Measurements from ENCODE around the gene MINPP1. TPM values are rescaled to one million over a fixed set of nuclear protein-coding genes. Genes with fewer than 3 reads are reported as not detected.

MINPP1 gene
- polyA plus RNA-seq, 1 experiment: 7.7 TPM

DNA sequence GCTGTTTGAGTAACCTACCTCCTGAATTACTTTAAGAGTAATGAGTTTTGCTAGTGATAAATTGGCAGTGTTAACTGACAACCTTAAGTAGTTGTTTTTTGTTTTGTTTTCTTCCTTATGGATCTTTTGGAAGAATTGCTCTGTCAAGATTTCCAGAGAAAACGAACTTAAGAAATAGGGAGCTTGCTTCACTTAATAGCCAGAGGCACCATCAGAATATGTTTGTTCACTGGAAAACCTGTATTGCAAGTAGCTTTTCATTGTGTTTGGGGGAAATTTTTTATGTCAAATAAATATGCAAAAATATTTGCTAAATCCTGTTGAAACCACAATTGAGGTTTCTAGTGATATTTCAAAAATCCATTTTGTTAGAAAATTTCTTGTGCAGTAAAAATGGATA is 89.5 kb downstream of the MINPP1 start:
- Histone ChIP-seq H3K4me3 (ENCODE audit: low read depth, low read length) (no peak overlapping the region), H3K36me3 (ENCODE audit: control insufficient read depth, insufficient read depth, low read length) (no peaks in the 10 kb centered on the region), H3K27me3 (ENCODE audit: control insufficient read depth, insufficient read depth, low read length) (peaks cover 2% of the 10 kb centered on the region; the same call in 1 of the 2 replicates)
- TF ChIP-seq, protein P1, sequence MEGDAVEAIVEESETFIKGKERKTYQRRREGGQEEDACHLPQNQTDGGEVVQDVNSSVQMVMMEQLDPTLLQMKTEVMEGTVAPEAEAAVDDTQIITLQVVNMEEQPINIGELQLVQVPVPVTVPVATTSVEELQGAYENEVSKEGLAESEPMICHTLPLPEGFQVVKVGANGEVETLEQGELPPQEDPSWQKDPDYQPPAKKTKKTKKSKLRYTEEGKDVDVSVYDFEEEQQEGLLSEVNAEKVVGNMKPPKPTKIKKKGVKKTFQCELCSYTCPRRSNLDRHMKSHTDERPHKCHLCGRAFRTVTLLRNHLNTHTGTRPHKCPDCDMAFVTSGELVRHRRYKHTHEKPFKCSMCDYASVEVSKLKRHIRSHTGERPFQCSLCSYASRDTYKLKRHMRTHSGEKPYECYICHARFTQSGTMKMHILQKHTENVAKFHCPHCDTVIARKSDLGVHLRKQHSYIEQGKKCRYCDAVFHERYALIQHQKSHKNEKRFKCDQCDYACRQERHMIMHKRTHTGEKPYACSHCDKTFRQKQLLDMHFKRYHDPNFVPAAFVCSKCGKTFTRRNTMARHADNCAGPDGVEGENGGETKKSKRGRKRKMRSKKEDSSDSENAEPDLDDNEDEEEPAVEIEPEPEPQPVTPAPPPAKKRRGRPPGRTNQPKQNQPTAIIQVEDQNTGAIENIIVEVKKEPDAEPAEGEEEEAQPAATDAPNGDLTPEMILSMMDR (IDR thresholded peaks at IDR 0.05; ENCODE audit: insufficient read depth, low read depth, low read length): no peak
- ChIA-PET CTCF (interaction anchor here (0.7 kb wide), 1 partner anchor 10 kb away, joined by 3 read pairs; no protein-coding TSS in a partner anchor), POLR2A (interaction anchor here (0.6 kb wide), 1 partner anchor 529 kb away, joined by 33 read pairs; no protein-coding TSS in a partner anchor)
- DNase-seq (ENCODE audit: low read depth): no peak

DNA sequence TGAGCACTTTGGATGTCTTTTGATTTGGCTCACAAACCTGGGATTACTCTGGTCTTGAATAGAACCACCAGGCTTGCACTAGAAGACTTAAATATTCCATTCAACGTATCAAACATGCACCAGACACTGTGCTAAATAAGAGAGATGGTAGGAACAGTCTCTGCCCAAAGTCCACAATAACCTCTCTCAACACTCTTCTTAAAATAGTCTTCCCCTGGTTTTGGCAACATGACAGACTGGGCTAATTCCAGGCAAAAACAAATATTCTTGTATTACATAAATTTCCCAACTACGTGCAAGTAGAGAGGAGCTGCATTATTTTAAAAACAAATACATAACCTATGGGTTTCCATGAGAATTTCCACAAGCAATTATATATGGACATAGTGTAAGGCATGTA is 90.2 kb downstream of the MINPP1 start:
- Histone ChIP-seq H3K36me3 (ENCODE audit: control insufficient read depth, insufficient read depth, low read length) (no peaks in the 10 kb centered on the region), H3K4me3 (ENCODE audit: low read depth, low read length) (no peak overlapping the region), H3K27me3 (ENCODE audit: control insufficient read depth, insufficient read depth, low read length) (peaks cover 2% of the 10 kb centered on the region; the same call in 1 of the 2 replicates)
- CTCF ChIA-PET: interaction anchor here (0.6 to 1.8 kb wide), 3 partner anchors 21 to 1013 kb away, joined by 3 to 4 read pairs (median 3); no protein-coding TSS in a partner anchor
- TF ChIP-seq, protein P1 (IDR thresholded peaks at IDR 0.05; ENCODE audit: insufficient read depth, low read depth, low read length): no peak
- POLR2A ChIA-PET: interaction anchor here (0.6 kb wide), 1 partner anchor 94 kb away, joined by 8 read pairs; no protein-coding TSS in a partner anchor
- no peak for DNase-seq (ENCODE audit: low read depth)

DNA sequence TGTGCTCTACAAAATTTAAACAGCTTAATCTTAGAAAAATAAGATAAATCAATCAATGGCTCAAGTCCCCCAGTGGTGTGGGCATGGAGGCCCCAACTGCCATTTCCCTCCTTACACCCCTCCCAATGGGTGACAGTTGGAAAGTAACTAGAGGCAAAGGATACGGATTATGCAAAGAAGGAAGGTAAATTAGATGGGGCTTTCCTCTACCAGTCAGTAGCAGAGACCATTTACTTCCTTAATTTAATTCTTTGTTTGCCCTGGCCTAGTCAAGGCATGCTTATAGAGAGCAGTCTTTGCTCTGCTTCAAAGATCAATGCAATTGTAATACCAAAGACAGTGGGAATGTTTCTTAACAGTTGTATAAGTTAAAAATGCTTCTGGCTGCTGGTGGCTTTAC is 91.7 kb downstream of the MINPP1 start:
- Histone ChIP-seq H3K27me3 (ENCODE audit: control insufficient read depth, insufficient read depth, low read length) (peaks cover 2% of the 10 kb centered on the region; the same call in 1 of the 2 replicates), H3K4me3 (ENCODE audit: low read depth, low read length) (no peak overlapping the region), H3K36me3 (ENCODE audit: control insufficient read depth, insufficient read depth, low read length) (no peaks in the 10 kb centered on the region)
- no peak for DNase-seq (ENCODE audit: low read depth)
- POLR2A ChIA-PET: no interaction called here
- TF ChIP-seq, protein P1 (IDR thresholded peaks at IDR 0.05; ENCODE audit: insufficient read depth, low read depth, low read length): no peak
- CTCF ChIA-PET: interaction anchor here (1.8 kb wide), 1 partner anchor 58 kb away, joined by 4 read pairs; no protein-coding TSS in a partner anchor

DNA sequence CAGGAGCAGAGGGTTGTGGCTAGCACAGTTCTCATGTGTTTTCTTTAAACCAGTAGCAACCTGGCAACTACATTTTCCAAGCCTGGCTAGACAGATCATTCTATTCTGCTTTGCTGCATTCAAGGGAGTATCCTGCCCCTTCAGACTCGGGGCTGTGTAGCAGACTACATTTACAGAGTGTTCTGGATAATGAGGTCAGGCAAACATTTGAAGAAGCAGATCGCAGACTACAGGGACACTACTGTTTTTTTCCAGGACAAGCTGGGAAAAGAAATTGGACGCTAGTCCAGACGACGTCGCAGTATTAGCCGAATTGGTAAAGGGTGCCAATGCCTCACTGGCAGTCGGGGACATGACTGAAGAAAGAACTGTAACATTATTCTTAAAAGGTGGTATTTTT is 94.0 kb downstream of the MINPP1 start:
- POLR2A ChIA-PET: no interaction called here

DNA sequence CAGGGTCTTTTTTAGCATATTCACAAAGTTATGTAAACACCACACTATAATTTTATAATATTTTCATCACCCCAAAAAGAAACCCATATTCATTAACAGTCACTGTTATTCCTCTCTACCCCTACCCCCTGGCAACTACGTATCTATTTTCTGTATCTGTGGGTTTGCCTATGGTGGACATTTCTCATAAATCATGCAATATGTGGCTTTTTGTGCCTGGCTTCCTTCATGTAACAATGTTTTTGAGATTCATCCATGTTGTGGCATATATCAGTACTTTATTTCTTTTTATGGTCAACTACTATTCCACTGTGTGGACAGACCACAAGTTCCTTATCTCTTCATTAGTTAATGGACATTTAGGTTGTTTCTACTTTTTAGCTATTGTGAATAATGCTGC is 95.9 kb downstream of the MINPP1 start:
- TF ChIP-seq, protein P1 (IDR thresholded peaks at IDR 0.05; ENCODE audit: insufficient read depth, low read depth, low read length): no peak
- Histone ChIP-seq H3K4me3 (ENCODE audit: low read depth, low read length) (no peak overlapping the region), H3K27me3 (ENCODE audit: control insufficient read depth, insufficient read depth, low read length) (peaks cover 2% of the 10 kb centered on the region; the same call in 1 of the 2 replicates), H3K36me3 (ENCODE audit: control insufficient read depth, insufficient read depth, low read length) (no peaks in the 10 kb centered on the region)
- ChIA-PET CTCF (interaction anchor here (0.6 kb wide), 1 partner anchor 46 kb away, joined by 3 read pairs; no protein-coding TSS in a partner anchor), POLR2A (no interaction called here)
- DNase-seq (ENCODE audit: low read depth): no peak

More for the DNA sequence above, 94.0 kb downstream of the MINPP1 start:
- H3K36me3 ChIP-seq (ENCODE audit: control insufficient read depth, insufficient read depth, low read length): no peaks in the 10 kb centered on the region
- DNase-seq (ENCODE audit: low read depth): no peak
- TF ChIP-seq, protein P1 (IDR thresholded peaks at IDR 0.05; ENCODE audit: insufficient read depth, low read depth, low read length): no peak
- CTCF ChIA-PET: no interaction called here
- H3K27me3 ChIP-seq (ENCODE audit: control insufficient read depth, insufficient read depth, low read length): peaks cover 2% of the 10 kb centered on the region; the same call in 1 of the 2 replicates
- no peak overlapping the region for H3K4me3 ChIP-seq (ENCODE audit: low read depth, low read length)

Other genes with a start within 250 kb of the MINPP1 start
- gene NUTM2D, start 147.1 kb upstream of the MINPP1 start, polyA plus RNA-seq (2011; rRNA removed): 2.1 and 2.8 TPM in 2 replicates
- 133 and 136 TPM in 2 replicates for gene PAPSS2, start 155.0 kb downstream of the MINPP1 start, polyA plus RNA-seq (2011; rRNA removed)